CD4-positive, alpha-beta T cell (primary cell): ENCODE measurements around the gene OBSL1. TPM values are rescaled to one million over a fixed set of nuclear protein-coding genes. Genes with fewer than 3 reads are reported as not detected.

ENCODE experiments used
- ATAC-seq: fragments of 200-7000 bp; cut with Tn5 transposase; one replicate; pipeline ENCODE4 v1.10.0; 2022; ENCODE audit warnings: mild to moderate bottlenecking; ENCODE audit not compliant: poor library complexity
- CTCF ChIA-PET: fragments of 350-600 bp; sonication (Branson Sonifier 250); formaldehyde crosslinking; loops from one replicate; lab custom pipeline; 2021; ENCODE audit warnings: antibody characterized with exemption, inconsistent platforms; lab: Charles Lee
- POLR2A ChIA-PET: fragments of 350-600 bp; sonication (Branson Sonifier 250); formaldehyde crosslinking; loops from one replicate; lab custom pipeline; 2021; ENCODE audit warnings: antibody characterized with exemption, inconsistent platforms; lab: Charles Lee
- DNase-seq, 14 experiments: peaks; one replicate each; pipeline ENCODE4 v3.0.0-alpha.2; 2013 to 2020; ENCODE audit warnings: mixed read lengths in 2 of 14
- H3K27ac ChIP-seq, 2 donors: one replicate each; pipeline versions ENCODE4 v1.5.1 to v1.7.0; 2013; ENCODE audit warnings: low read length in 2 of 2, low read depth in 1 of 2, mild to moderate bottlenecking in 1 of 2
- H3K27me3 ChIP-seq, 2 experiments: 1 replicate in 1 of 2; 2 replicates in 1 of 2; pipeline versions ENCODE4 v1.6.1 to v1.7.0; 2013; ENCODE audit warnings: low read length in 2 of 2, control low read depth in 1 of 2, mild to moderate bottlenecking in 1 of 2, moderate library complexity in 1 of 2; ENCODE audit not compliant: insufficient read depth in 2 of 2, control insufficient read depth in 1 of 2
- H3K36me3 ChIP-seq: one replicate; pipeline ENCODE4 v1.6.1; 2013; ENCODE audit warnings: low read length, control low read depth; ENCODE audit not compliant: insufficient read depth
- H3K4me1 ChIP-seq: one replicate; pipeline ENCODE4 v1.6.1; 2013; ENCODE audit warnings: low read length, control low read depth; ENCODE audit not compliant: insufficient read depth
- H3K4me3 ChIP-seq: one replicate; pipeline ENCODE4 v1.5.1; 2013; ENCODE audit warnings: mild to moderate bottlenecking, low read length, moderate library complexity
- H3K9me3 ChIP-seq, 2 experiments: 1 replicate in 1 of 2; 2 replicates in 1 of 2; pipeline versions ENCODE4 v1.6.1 to v1.7.0; 2013; ENCODE audit warnings: low read length in 2 of 2, mild to moderate bottlenecking in 2 of 2, control low read depth in 1 of 2, moderate library complexity in 1 of 2; ENCODE audit not compliant: control insufficient read depth in 1 of 2, insufficient read depth in 1 of 2
- H3K27ac Mint-ChIP-seq: one replicate; pipeline ENCODE4 v1.8.0; 2020; ENCODE audit warnings: mixed read lengths
- H3K27me3 Mint-ChIP-seq: one replicate; pipeline ENCODE4 v1.8.0; 2021; ENCODE audit warnings: mixed read lengths
- H3K36me3 Mint-ChIP-seq: one replicate; pipeline ENCODE4 v1.8.0; 2021; ENCODE audit warnings: low read depth, mixed read lengths
- H3K4me1 Mint-ChIP-seq: one replicate; pipeline ENCODE4 v1.8.0; 2021; ENCODE audit warnings: low read depth, mixed read lengths
- H3K4me3 Mint-ChIP-seq: one replicate; pipeline ENCODE4 v1.8.0; 2020; ENCODE audit warnings: mild to moderate bottlenecking, mixed read lengths
- H3K9me3 Mint-ChIP-seq: one replicate; pipeline ENCODE4 v1.8.0; 2020; ENCODE audit warnings: mixed read lengths
- intact Hi-C, 2 experiments: fragments of 100-400 bp; cut with DNase I in 1 of 2; cut with micrococcal nuclease in 1 of 2; formaldehyde crosslinking; loops; one replicate each; pipeline versions ENCODE4 v1.15.1 to v1.9.0; 2023 to 2025; cut with DNase I, micrococcal nuclease
- microRNA-seq: library from miRNA; unstranded; fragments of <30 nt; microRNA quantifications from one replicate; pipeline ENCODE4 v1.2.0, GENCODE V29; 2021; ENCODE audit warnings: borderline microRNAs expressed, borderline replicate concordance
- total RNA-seq, 174 experiments: library from RNA in 2 of 174; stranded (reverse) in 2 of 174; gene quantifications; one replicate each; pipeline ENCODE4 v1.2.3 and lab custom pipeline; 2021 to 2026
- TF ChIP-seq, protein P1 (sequence below): fragments of 200-600 bp; IDR thresholded peaks from one replicate; pipeline ENCODE4 v1.8.0; 2022; ENCODE audit warnings: antibody characterized with exemption, mild to moderate bottlenecking

Gene OBSL1
- total RNA-seq, 2 experiments from 2014 or later: 0.31 to 0.49 TPM

DNA sequence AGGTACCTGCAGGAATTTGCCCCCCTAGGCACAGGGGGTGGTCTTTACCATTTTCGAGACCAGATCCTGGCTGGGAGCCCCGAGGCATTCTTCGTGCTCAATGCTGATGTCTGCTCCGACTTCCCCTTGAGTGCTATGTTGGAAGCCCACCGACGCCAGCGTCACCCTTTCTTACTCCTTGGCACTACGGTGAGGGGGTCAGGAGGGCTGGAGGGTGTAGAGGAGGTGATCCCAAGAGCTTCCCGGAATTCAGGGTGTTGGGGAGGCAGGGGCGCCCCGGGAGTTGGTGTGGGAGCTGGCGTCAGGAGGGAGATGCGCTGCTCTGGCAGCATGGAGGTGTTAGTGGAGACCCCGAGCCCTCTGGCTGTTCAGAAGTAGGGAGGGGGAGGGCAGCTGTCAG lies 69.5 kb downstream of the OBSL1 start:
- no peak for ATAC-seq

More for the DNA sequence above, 69.5 kb downstream of the OBSL1 start:
- Histone ChIP-seq H3K4me1 (peaks cover 31% of the 10 kb centered on the region), H3K4me3 (no peak overlapping the region), H3K27ac (no peak overlapping the region), H3K36me3 (peaks cover 33% of the 10 kb centered on the region), H3K27me3 (peaks cover 9 to 10% of the 10 kb centered on the region in 2 experiments), H3K9me3 (no peaks in the 10 kb centered on the region)
- TF ChIP-seq, protein P1, sequence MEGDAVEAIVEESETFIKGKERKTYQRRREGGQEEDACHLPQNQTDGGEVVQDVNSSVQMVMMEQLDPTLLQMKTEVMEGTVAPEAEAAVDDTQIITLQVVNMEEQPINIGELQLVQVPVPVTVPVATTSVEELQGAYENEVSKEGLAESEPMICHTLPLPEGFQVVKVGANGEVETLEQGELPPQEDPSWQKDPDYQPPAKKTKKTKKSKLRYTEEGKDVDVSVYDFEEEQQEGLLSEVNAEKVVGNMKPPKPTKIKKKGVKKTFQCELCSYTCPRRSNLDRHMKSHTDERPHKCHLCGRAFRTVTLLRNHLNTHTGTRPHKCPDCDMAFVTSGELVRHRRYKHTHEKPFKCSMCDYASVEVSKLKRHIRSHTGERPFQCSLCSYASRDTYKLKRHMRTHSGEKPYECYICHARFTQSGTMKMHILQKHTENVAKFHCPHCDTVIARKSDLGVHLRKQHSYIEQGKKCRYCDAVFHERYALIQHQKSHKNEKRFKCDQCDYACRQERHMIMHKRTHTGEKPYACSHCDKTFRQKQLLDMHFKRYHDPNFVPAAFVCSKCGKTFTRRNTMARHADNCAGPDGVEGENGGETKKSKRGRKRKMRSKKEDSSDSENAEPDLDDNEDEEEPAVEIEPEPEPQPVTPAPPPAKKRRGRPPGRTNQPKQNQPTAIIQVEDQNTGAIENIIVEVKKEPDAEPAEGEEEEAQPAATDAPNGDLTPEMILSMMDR: no peak
- CTCF ChIA-PET: interaction anchor here (1.7 kb wide), 1 partner anchor 113 kb away, joined by 5 read pairs; no protein-coding TSS in a partner anchor
- intact Hi-C loops: loop anchor here in 1 of 2 experiments (2.0 to 5.0 kb wide), 3 partner anchors 60 to 109 kb away; no protein-coding TSS in a partner anchor
- H3K4me1 Mint-ChIP-seq: peaks cover 32% of the 10 kb centered on the region
- POLR2A ChIA-PET: no interaction called here
- peaks cover 16% of the 10 kb centered on the region for H3K27me3 Mint-ChIP-seq
- no peak overlapping the region for H3K4me3 Mint-ChIP-seq
- H3K27ac Mint-ChIP-seq: no peak overlapping the region
- H3K36me3 Mint-ChIP-seq: peaks cover 52% of the 10 kb centered on the region
- no peaks in the 10 kb centered on the region for H3K9me3 Mint-ChIP-seq
- DNase-seq: no peak

Small RNA genes lying within 50 kb of the gene (microRNA-seq; reads per million reads assigned to microRNA genes)
- not detected for gene MIR3132

Other genes starting within 250 kb of the OBSL1 start
- gene RESP18, start 238.8 kb downstream of the OBSL1 start, total RNA-seq: not detected
- gene DNPEP, start 183.6 kb downstream of the OBSL1 start, total RNA-seq: 10 to 100 TPM; 99.0 to 99.9 TPM
- not detected for gene DES, start 153.2 kb downstream of the OBSL1 start, total RNA-seq
- 10 to 100 TPM; 15.3 to 17.7 TPM for gene SPEG, start 136.7 kb downstream of the OBSL1 start, total RNA-seq
- gene GMPPA, start 72.6 kb downstream of the OBSL1 start, total RNA-seq: 10 to 100 TPM; 13.3 to 14.4 TPM
- under 1 TPM; 0.08 to 0.17 TPM for gene ASIC4, start 57.1 kb downstream of the OBSL1 start, total RNA-seq
- gene CHPF, start 27.7 kb downstream of the OBSL1 start, total RNA-seq: 1 to 10 TPM; 6.5 to 7.1 TPM
- gene TMEM198, start 27.5 kb downstream of the OBSL1 start, total RNA-seq: under 1 TPM; 0.47 to 0.91 TPM
- not detected for gene INHA, start 771 bp upstream of the OBSL1 start, total RNA-seq
- gene STK11IP, start 26.3 kb upstream of the OBSL1 start, total RNA-seq: 10 to 100 TPM; 23.9 to 27.2 TPM
- gene SLC4A3, start 56.1 kb upstream of the OBSL1 start, total RNA-seq: under 1 TPM; 0.16 to 0.20 TPM